Osteoblast (primary cell): ENCODE results near the gene SEZ6L. TPM values are rescaled to one million over a fixed set of nuclear protein-coding genes. Genes with fewer than 3 reads are reported as not detected.
"Not testable (repeated sequence)": the region's sequence is repeated elsewhere in the genome, so short reads cannot be mapped to it uniquely, and the experiment has no call there.

Source experiments
- DNase-seq: peaks from one replicate; pipeline ENCODE4 v3.0.0; 2011; ENCODE audit warnings: low spot score, mixed read lengths; ENCODE audit not compliant: insufficient read length; ENCODE audit errors: missing footprints
- H2AFZ ChIP-seq: 2 replicates; pipeline ENCODE4 v1.6.0; 2011; ENCODE audit warnings: mild to moderate bottlenecking, low read length
- H3K27ac ChIP-seq: 2 replicates; pipeline ENCODE4 v1.5.1; 2011; ENCODE audit warnings: mild to moderate bottlenecking, low read depth, low read length, moderate library complexity
- H3K27me3 ChIP-seq: 2 replicates; pipeline ENCODE4 v1.6.0; 2012; ENCODE audit warnings: mild to moderate bottlenecking, control low read depth, inconsistent platforms, low read length, moderate library complexity; ENCODE audit not compliant: insufficient read depth
- H3K36me3 ChIP-seq: 2 replicates; pipeline ENCODE4 v1.5.1; 2011; ENCODE audit warnings: mild to moderate bottlenecking, low read length, control low read depth, moderate library complexity; ENCODE audit not compliant: insufficient read depth
- H3K4me1 ChIP-seq: 2 replicates; pipeline ENCODE4 v1.5.1; 2011; ENCODE audit warnings: mild to moderate bottlenecking, low read length, control low read depth, moderate library complexity; ENCODE audit not compliant: insufficient read depth
- H3K4me2 ChIP-seq: 2 replicates; pipeline ENCODE4 v1.6.0; 2011; ENCODE audit warnings: mild to moderate bottlenecking, low read length; ENCODE audit not compliant: insufficient read depth
- H3K4me3 ChIP-seq: fragments of 200-600 bp; sonication (generic); 3 replicates; pipeline ENCODE4 v1.5.1; 2012; ENCODE audit warnings: mild to moderate bottlenecking, low read length, inconsistent platforms; ENCODE audit not compliant: insufficient read depth
- H3K79me2 ChIP-seq: 2 replicates; pipeline ENCODE4 v1.6.0; 2012; ENCODE audit warnings: mild to moderate bottlenecking, low read length, control low read depth, inconsistent platforms; ENCODE audit not compliant: insufficient read depth
- H3K9me3 ChIP-seq: 2 replicates; pipeline ENCODE4 v1.5.1; 2011; ENCODE audit warnings: low read depth, low read length, control low read depth
- H4K20me1 ChIP-seq: 2 replicates; pipeline ENCODE4 v1.6.0; 2012; ENCODE audit warnings: mild to moderate bottlenecking, low read length, control low read depth; ENCODE audit not compliant: insufficient read depth
- CTCF ChIP-seq: IDR thresholded peaks from 2 replicates; pipeline ENCODE4 v1.5.1; 2011; ENCODE audit warnings: mild to moderate bottlenecking, low read depth, low read length, moderate library complexity; ENCODE audit errors: extremely low read depth
- total RNA-seq: library from RNA; depleted of rRNA; stranded (reverse); fragments of >200 nt; gene quantifications from 2 replicates; pipeline ENCODE4 v1.2.3, GENCODE V29; 2012

The SEZ6L gene
- total RNA-seq, 1 donor, result not detected

- no peaks in the 10 kb centered on the region for H4K20me1 ChIP-seq
- no peak overlapping the region for H3K27ac ChIP-seq
- H3K4me3 ChIP-seq, result no peak overlapping the region
- no peak for TF ChIP-seq CTCF
- peaks cover 4% of the 10 kb centered on the region for H3K27me3 ChIP-seq
- H3K4me2 ChIP-seq, result no peak overlapping the region
- no peak for DNase-seq
- H3K79me2 ChIP-seq, result no peaks in the 10 kb centered on the region
- H2AFZ ChIP-seq, result no peak overlapping the region
- H3K36me3 ChIP-seq, result no peaks in the 10 kb centered on the region
- peaks cover 14% of the 10 kb centered on the region for H3K4me1 ChIP-seq
- H3K9me3 ChIP-seq, result no peaks in the 10 kb centered on the region
Observed at GRCh38 chr22:26401726-26402125, 232.5 kb downstream of the SEZ6L start.

GRCh38 chr22:26404851-26405421 is 235.7 kb downstream of the SEZ6L start:
- Histone ChIP-seq H3K27me3 (peaks cover 7% of the 10 kb centered on the region), H3K4me2 (peak overlapping the region; percentile 43), H2AFZ (no peak overlapping the region), H3K9me3 (no peaks in the 10 kb centered on the region), H3K27ac (no peak overlapping the region), H3K4me1 (peaks cover 10% of the 10 kb centered on the region), H3K36me3 (no peaks in the 10 kb centered on the region), H3K4me3 (no peak overlapping the region), H3K79me2 (no peaks in the 10 kb centered on the region), H4K20me1 (no peaks in the 10 kb centered on the region)
- DNase-seq, result no peak
- TF ChIP-seq CTCF, result no peak

- peaks cover 18% of the 10 kb centered on the region for H3K27me3 ChIP-seq
- H3K36me3 ChIP-seq, result no peaks in the 10 kb centered on the region
- no peak for TF ChIP-seq CTCF
- H2AFZ ChIP-seq, result no peak overlapping the region
- no peak for DNase-seq
- H3K9me3 ChIP-seq, result no peaks in the 10 kb centered on the region
- H3K4me1 ChIP-seq, result peaks cover 10% of the 10 kb centered on the region
- no peak overlapping the region for H3K4me2 ChIP-seq
- no peak overlapping the region for H3K27ac ChIP-seq
- no peaks in the 10 kb centered on the region for H3K79me2 ChIP-seq
- no peak overlapping the region for H3K4me3 ChIP-seq
- no peaks in the 10 kb centered on the region for H4K20me1 ChIP-seq
Observed at GRCh38 chr22:26406118-26406517, 236.9 kb downstream of the SEZ6L start.

GRCh38 chr22:26408562-26409220 is 239.4 kb downstream of the SEZ6L start:
- H3K36me3 ChIP-seq, result not testable (repeated sequence)

More at GRCh38 chr22:26408562-26409220, 239.4 kb downstream of the SEZ6L start:
- not testable (repeated sequence) for DNase-seq, H2AFZ ChIP-seq, H3K4me2 ChIP-seq, H3K4me1 ChIP-seq, H3K79me2 ChIP-seq, H4K20me1 ChIP-seq, H3K9me3 ChIP-seq, H3K27ac ChIP-seq, H3K4me3 ChIP-seq
- peaks cover 31% of the 10 kb centered on the region for H3K27me3 ChIP-seq
